Thoracic aorta (tissue), 2 donors: Measurements from ENCODE around the gene ITGA4. TPM values are rescaled to one million over a fixed set of nuclear protein-coding genes. Genes with fewer than 3 reads are reported as not detected.

ENCODE experiments used
- ATAC-seq: fragments of 150-250 bp; one replicate; pipeline ENCODE4 v1.8.0; 2017; ENCODE audit warnings: low read depth; ENCODE audit not compliant: insufficient number of reproducible peaks, low FRiP score
- DNase-seq: peaks from one replicate; pipeline ENCODE4 v3.0.0-alpha.2; 2020; ENCODE audit warnings: low spot score
- H3K27ac ChIP-seq, 2 donors: fragments of 200-600 bp; sonication (generic); 1 replicate in 1 of 2; 2 replicates in 1 of 2; pipeline ENCODE4 v1.5.1; 2016; ENCODE audit warnings: mild to moderate bottlenecking in 2 of 2, moderate library complexity in 2 of 2
- H3K27me3 ChIP-seq: fragments of 200-600 bp; sonication (generic); replicated peaks from 2 replicates; pipeline ENCODE4 v1.6.0; 2016; ENCODE audit warnings: mild to moderate bottlenecking; ENCODE audit not compliant: insufficient read depth
- H3K36me3 ChIP-seq: fragments of 200-600 bp; sonication (generic); one replicate; pipeline ENCODE4 v1.5.1; 2016
- H3K4me1 ChIP-seq, 2 donors: fragments of 200-600 bp; sonication (generic); 1 replicate in 1 of 2; 2 replicates in 1 of 2; pipeline versions ENCODE4 v1.5.1 to v1.6.0; 2016; ENCODE audit warnings: low read depth in 2 of 2, mild to moderate bottlenecking in 1 of 2; ENCODE audit not compliant: control insufficient read depth in 1 of 2
- H3K4me3 ChIP-seq: fragments of 200-600 bp; sonication (generic); 2 replicates; pipeline ENCODE4 v1.5.1; 2016; ENCODE audit warnings: mild to moderate bottlenecking
- H3K9me3 ChIP-seq: fragments of 200-600 bp; sonication (generic); 2 replicates; pipeline ENCODE4 v1.5.1; 2016
- total RNA-seq, 2 donors: library from RNA; depleted of rRNA; stranded (reverse); fragments of >200 nt; gene quantifications; one replicate each; pipeline versions ENCODE4 v1.1.0 to v1.2.3, GENCODE V29; 2016
- TF ChIP-seq, protein P1 (sequence below): fragments of 200-600 bp; sonication (generic); IDR thresholded peaks from one replicate; pipeline ENCODE4 v1.5.1; 2019; ENCODE audit warnings: antibody characterized with exemption

The ITGA4 gene
- total RNA-seq, 2 donors from 2014 or later: 21.9 to 40.3 TPM

DNA sequence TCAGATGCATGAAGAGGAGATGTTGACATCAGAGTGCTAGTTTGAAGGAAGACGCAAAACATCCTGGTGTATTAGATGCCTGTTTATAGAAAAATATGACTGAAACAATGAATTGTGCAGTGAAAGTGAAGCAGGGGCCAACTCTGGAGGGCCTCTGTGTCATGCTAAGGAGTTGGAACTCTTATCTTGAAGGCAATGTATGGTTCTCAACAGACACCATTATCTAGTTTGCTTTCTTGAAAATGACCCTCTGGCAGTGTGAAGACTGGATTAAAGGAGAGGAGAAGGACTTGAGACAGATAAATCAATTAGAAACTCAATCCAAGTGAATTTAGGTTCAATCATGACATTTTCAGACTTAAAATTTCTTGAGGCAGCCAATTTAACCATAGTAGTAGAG, 63.1 kb downstream of the ITGA4 start:
- ATAC-seq (no peak), DNase-seq (no peak)
- H3K27me3 ChIP-seq: no peaks in the 10 kb centered on the region
- no peak overlapping the region for H3K27ac ChIP-seq
- no peak overlapping the region for H3K4me3 ChIP-seq
- H3K36me3 ChIP-seq: no peaks in the 10 kb centered on the region
- no peaks in the 10 kb centered on the region for H3K4me1 ChIP-seq
- H3K9me3 ChIP-seq: no peaks in the 10 kb centered on the region
- TF ChIP-seq, protein P1, sequence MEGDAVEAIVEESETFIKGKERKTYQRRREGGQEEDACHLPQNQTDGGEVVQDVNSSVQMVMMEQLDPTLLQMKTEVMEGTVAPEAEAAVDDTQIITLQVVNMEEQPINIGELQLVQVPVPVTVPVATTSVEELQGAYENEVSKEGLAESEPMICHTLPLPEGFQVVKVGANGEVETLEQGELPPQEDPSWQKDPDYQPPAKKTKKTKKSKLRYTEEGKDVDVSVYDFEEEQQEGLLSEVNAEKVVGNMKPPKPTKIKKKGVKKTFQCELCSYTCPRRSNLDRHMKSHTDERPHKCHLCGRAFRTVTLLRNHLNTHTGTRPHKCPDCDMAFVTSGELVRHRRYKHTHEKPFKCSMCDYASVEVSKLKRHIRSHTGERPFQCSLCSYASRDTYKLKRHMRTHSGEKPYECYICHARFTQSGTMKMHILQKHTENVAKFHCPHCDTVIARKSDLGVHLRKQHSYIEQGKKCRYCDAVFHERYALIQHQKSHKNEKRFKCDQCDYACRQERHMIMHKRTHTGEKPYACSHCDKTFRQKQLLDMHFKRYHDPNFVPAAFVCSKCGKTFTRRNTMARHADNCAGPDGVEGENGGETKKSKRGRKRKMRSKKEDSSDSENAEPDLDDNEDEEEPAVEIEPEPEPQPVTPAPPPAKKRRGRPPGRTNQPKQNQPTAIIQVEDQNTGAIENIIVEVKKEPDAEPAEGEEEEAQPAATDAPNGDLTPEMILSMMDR: no peak

DNA sequence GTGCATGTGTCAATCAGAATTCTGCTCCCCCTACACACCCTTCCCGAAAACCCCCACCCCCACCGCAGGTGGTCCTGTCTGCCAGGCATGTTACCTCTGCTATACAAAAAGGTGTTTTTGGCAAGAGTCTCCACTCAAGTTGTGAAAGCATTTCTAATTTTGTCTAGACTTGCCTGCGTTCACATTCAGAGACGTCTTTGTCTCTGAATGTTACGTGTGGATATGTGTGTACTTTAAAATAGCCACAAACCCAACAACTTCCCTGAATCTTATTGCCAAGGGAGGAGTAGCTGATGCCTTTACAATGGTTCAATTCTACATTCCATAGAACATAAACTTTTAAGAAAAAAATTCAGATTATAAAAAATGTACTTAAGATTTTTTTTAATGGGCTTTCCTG, 66.6 kb downstream of the ITGA4 start:
- Histone ChIP-seq H3K27me3 (no peaks in the 10 kb centered on the region), H3K9me3 (no peaks in the 10 kb centered on the region), H3K27ac (no peak overlapping the region), H3K4me1 (no peaks in the 10 kb centered on the region), H3K4me3 (no peak overlapping the region), H3K36me3 (no peaks in the 10 kb centered on the region)
- DNase-seq: no peak
- no peak for ATAC-seq
- TF ChIP-seq, protein P1: no peak

DNA sequence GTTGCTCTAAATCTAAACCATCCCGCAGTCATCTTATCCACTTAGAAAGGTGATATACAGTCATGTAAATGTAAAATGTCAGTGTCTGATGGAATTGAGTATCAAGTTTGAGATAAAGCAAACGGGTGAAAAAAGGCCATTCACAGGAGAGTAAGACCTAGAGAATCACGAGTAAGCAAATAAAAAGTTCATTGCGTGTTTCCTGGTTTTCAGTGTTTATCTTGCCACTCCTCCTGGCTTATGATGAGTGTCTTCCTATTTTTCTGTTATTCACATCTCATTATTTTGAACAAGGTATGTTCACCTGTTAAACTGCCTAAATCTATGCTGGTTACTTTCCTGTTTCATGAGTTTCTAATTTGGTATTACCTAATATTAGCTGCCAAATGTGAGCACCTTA, 68.8 kb downstream of the ITGA4 start:
- Histone ChIP-seq H3K4me3 (no peak overlapping the region), H3K36me3 (no peaks in the 10 kb centered on the region), H3K27me3 (no peaks in the 10 kb centered on the region), H3K27ac (no peak overlapping the region), H3K9me3 (no peaks in the 10 kb centered on the region), H3K4me1 (no peaks in the 10 kb centered on the region)
- ATAC-seq: no peak
- TF ChIP-seq, protein P1: no peak
- no peak for DNase-seq

DNA sequence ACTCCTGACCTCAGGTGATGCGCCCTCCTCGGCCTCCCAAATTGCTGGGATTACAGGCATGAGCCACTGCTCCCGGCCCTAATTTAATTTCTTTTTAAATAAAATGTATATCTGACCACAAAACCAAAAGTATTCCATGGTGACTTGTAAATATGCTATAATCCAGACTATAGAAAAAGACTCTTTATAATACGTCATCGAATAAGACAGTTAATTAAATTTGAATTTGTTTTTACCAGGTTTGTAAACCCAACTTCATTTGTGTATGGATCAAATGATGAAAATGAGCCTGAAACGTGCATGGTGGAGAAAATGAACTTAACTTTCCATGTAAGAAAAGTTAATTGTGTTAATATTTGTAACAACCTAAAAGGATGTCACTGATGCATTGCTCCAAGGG, 69.9 kb downstream of the ITGA4 start:
- Histone ChIP-seq H3K4me1 (no peaks in the 10 kb centered on the region), H3K9me3 (no peaks in the 10 kb centered on the region), H3K27ac (no peak overlapping the region), H3K27me3 (no peaks in the 10 kb centered on the region), H3K4me3 (no peak overlapping the region), H3K36me3 (no peaks in the 10 kb centered on the region)
- DNase-seq (no peak), ATAC-seq (no peak)
- TF ChIP-seq, protein P1: no peak

DNA sequence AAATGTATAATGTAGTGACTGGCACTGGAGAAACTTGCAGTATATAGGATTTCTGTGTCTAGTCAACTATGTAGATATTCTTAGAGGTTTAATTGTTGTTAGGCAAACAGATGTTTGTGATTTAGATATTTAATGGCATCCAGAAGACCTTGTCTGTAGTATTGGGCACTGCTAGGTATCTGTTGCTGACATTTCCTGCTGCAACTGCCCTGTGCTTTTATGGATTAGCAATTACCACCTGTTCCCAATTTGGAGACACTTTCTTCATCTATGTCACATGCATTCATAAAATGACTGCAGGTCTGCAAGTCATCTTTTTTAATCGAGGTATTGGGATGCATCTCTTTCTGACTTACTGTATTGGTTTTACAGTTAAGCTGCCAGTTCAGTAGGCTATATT, 71.3 kb downstream of the ITGA4 start:
- ATAC-seq: no peak

More for the DNA sequence above, 71.3 kb downstream of the ITGA4 start:
- no peaks in the 10 kb centered on the region for H3K27me3 ChIP-seq
- H3K9me3 ChIP-seq: no peaks in the 10 kb centered on the region
- no peak overlapping the region for H3K27ac ChIP-seq
- no peaks in the 10 kb centered on the region for H3K4me1 ChIP-seq
- H3K4me3 ChIP-seq: no peak overlapping the region
- no peak for DNase-seq
- no peaks in the 10 kb centered on the region for H3K36me3 ChIP-seq
- TF ChIP-seq, protein P1: no peak
